CD14-positive monocyte (primary cell): Measurements from ENCODE around the gene ARID1B. TPM values are rescaled to one million over a fixed set of nuclear protein-coding genes. Genes with fewer than 3 reads are reported as not detected.

Experiments used
- DNase-seq, 3 donors: peaks; one replicate each; pipeline ENCODE4 v3.0.0-alpha.2; 2011 to 2022
- H2AFZ ChIP-seq: 2 replicates; pipeline ENCODE4 v1.6.0; 2012; ENCODE audit warnings: mild to moderate bottlenecking, low read depth, low read length, inconsistent platforms; ENCODE audit not compliant: insufficient read depth, poor library complexity, severe bottlenecking
- H3K27ac ChIP-seq, 2 donors: 1 replicate in 1 of 2; 2 replicates in 1 of 2; pipeline ENCODE4 v1.5.1; 2012 to 2013; ENCODE audit warnings: low read length in 2 of 2, control low read depth in 1 of 2, inconsistent platforms in 1 of 2, low read depth in 1 of 2, mild to moderate bottlenecking in 1 of 2
- H3K27me3 ChIP-seq, 2 donors: one replicate each; pipeline versions ENCODE4 v1.6.0 to v1.6.1; 2011 to 2013; ENCODE audit warnings: low read length in 2 of 2; ENCODE audit not compliant: control insufficient read depth in 2 of 2, insufficient read depth in 2 of 2
- H3K36me3 ChIP-seq, 2 donors: replicated peaks in 1 of 2; 1 replicate in 1 of 2; 2 replicates in 1 of 2; pipeline versions ENCODE4 v1.5.1 to v1.6.1; 2012 to 2013; ENCODE audit warnings: low read length in 2 of 2, control low read depth in 1 of 2, inconsistent platforms in 1 of 2, mild to moderate bottlenecking in 1 of 2; ENCODE audit not compliant: insufficient read depth in 2 of 2, control insufficient read depth in 1 of 2
- H3K4me1 ChIP-seq, 2 donors: 1 replicate in 1 of 2; 2 replicates in 1 of 2; pipeline versions ENCODE4 v1.5.1 to v1.6.1; 2012 to 2013; ENCODE audit warnings: low read length in 2 of 2, control low read depth in 1 of 2, inconsistent platforms in 1 of 2, mild to moderate bottlenecking in 1 of 2, moderate library complexity in 1 of 2; ENCODE audit not compliant: insufficient read depth in 2 of 2, control insufficient read depth in 1 of 2
- H3K4me2 ChIP-seq: replicated peaks from 2 replicates; pipeline ENCODE3; 2012; ENCODE audit warnings: low read length, moderate library complexity, mild to moderate bottlenecking; ENCODE audit not compliant: poor library complexity, severe bottlenecking; ENCODE audit errors: extremely low read depth
- H3K4me3 ChIP-seq, 3 experiments: fragments of 200-600 bp in 1 of 3; sonication (generic) in 1 of 3; replicated peaks in 1 of 3; 1 replicate in 2 of 3; 2 replicates in 1 of 3; pipeline ENCODE4 v1.5.1; 2011 to 2013; ENCODE audit warnings: low read length in 3 of 3, mild to moderate bottlenecking in 3 of 3, control low read depth in 2 of 3, low read depth in 2 of 3, inconsistent platforms in 1 of 3, moderate library complexity in 1 of 3
- H3K79me2 ChIP-seq: 2 replicates; pipeline ENCODE4 v1.6.0; 2012; ENCODE audit warnings: mild to moderate bottlenecking, control low read depth, inconsistent platforms, low read length, moderate library complexity; ENCODE audit not compliant: insufficient read depth
- H3K9ac ChIP-seq: 2 replicates; pipeline ENCODE4 v1.6.0; 2017; ENCODE audit warnings: low read length, mild to moderate bottlenecking; ENCODE audit not compliant: insufficient read depth, poor library complexity, severe bottlenecking
- H3K9me3 ChIP-seq, 2 donors: replicated peaks in 1 of 2; 1 replicate in 1 of 2; 2 replicates in 1 of 2; pipeline versions ENCODE4 v1.5.1 to v1.6.1; 2012 to 2013; ENCODE audit warnings: low read length in 2 of 2, control low read depth in 1 of 2; ENCODE audit not compliant: control insufficient read depth in 1 of 2, insufficient read depth in 1 of 2
- H4K20me1 ChIP-seq: 2 replicates; pipeline ENCODE4 v1.6.0; 2012; ENCODE audit warnings: mild to moderate bottlenecking, low read length, control low read depth, moderate library complexity; ENCODE audit not compliant: insufficient read depth
- H3K27ac Mint-ChIP-seq, 7 donors: one replicate each; pipeline ENCODE4 v1.8.0; 2020; ENCODE audit warnings: mild to moderate bottlenecking in 7 of 7, mixed read lengths in 7 of 7, moderate library complexity in 6 of 7, inconsistent platforms in 2 of 7
- H3K27me3 Mint-ChIP-seq, 3 donors: one replicate each; pipeline ENCODE4 v1.8.0; 2021 to 2022; ENCODE audit warnings: low read depth in 3 of 3, mild to moderate bottlenecking in 3 of 3, mixed read lengths in 3 of 3, moderate library complexity in 3 of 3, inconsistent platforms in 1 of 3
- H3K36me3 Mint-ChIP-seq, 2 donors: one replicate each; pipeline ENCODE4 v1.8.0; 2020; ENCODE audit warnings: mixed read lengths in 2 of 2, inconsistent platforms in 1 of 2, mild to moderate bottlenecking in 1 of 2
- H3K4me1 Mint-ChIP-seq: one replicate; pipeline ENCODE4 v1.8.0; 2020; ENCODE audit warnings: mild to moderate bottlenecking, mixed read lengths
- H3K4me3 Mint-ChIP-seq, 2 donors: one replicate each; pipeline ENCODE4 v1.8.0; 2020; ENCODE audit warnings: mild to moderate bottlenecking in 2 of 2, mixed read lengths in 2 of 2, moderate library complexity in 1 of 2
- H3K9me3 Mint-ChIP-seq, 7 donors: one replicate each; pipeline ENCODE4 v1.8.0; 2020 to 2022; ENCODE audit warnings: mixed read lengths in 7 of 7, mild to moderate bottlenecking in 6 of 7, moderate library complexity in 6 of 7, inconsistent platforms in 2 of 7
- WGBS: methylation state at CpG from one replicate; pipeline ENCODE4 v1.1.5; 2013; ENCODE audit warnings: missing lambda C conversion rate; ENCODE audit not compliant: insufficient coverage; 5-methylcytosine and 5-hydroxymethylcytosine counted together
- intact Hi-C, 2 donors: fragments of 100-400 bp; cut with micrococcal nuclease; formaldehyde crosslinking; loops; one replicate each; pipeline versions ENCODE4 v1.15.0 to v1.15.1; 2023
- polyA plus RNA-seq, 3 donors: library from polyadenylated mRNA; depleted of rRNA in 1 of 3; unstranded in 2 of 3; stranded (reverse) in 1 of 3; fragments of 300-500 nt in 2 of 3; fragments of >200 nt in 1 of 3; fragmentation: Illumina TruSeq in 2 of 3; gene quantifications; 1 replicate in 2 of 3; 2 replicates in 1 of 3; pipeline ENCODE4 v1.2.3, GENCODE V29; 2012 to 2021
- TF ChIP-seq, protein P1 (sequence below): fragments of 200-600 bp; IDR thresholded peaks from one replicate; pipeline ENCODE4 v1.8.0; 2022; ENCODE audit warnings: antibody characterized with exemption, mild to moderate bottlenecking

ARID1B gene
- polyA plus RNA-seq, 3 donors, result 3.2 to 22.1 (median 3.8) TPM

DNA sequence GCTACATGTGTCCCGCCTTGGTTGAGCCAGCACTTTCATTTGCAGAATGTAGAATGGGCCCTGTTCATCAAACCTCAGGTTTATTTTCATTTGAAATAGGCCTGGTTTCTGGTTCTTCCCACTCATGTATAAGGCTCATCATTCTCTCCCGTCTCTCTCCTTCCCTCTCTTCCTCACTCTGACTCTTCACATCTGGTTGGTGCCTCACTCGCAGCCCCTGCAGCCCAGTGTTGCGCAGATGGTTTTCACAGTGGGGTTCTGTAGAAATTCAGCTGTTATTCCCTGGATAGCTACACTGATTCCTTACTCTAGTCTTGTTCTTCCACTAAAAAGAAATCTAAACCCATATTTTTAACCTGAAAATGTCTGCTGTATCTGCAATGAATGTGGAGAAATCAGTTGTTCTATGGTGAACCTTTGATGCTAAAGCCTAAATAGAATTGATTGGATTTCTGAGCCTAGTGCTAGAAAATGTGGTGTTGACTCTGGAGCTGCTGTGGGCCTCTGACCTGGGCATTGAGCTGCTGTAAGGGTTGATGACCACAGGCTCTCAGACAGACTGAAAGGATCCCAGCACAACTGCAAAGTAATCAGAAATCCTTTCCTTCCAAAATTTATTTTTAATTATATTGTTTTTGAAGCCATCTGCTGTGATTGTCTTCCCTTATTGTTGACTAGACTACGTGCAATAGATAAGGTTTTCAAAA is 395.8 kb downstream of the ARID1B start:
- H3K9ac ChIP-seq, result no peak overlapping the region
- no peak for DNase-seq
- H3K36me3 Mint-ChIP-seq, result peaks cover 40 to 43% of the 10 kb centered on the region in 2 donors
- peak overlapping the region in 1 of 7 donors; percentile 28 for H3K27ac Mint-ChIP-seq
- no peaks in the 10 kb centered on the region for H4K20me1 ChIP-seq
- no CpG with 5 or more reads among the region's 5 CpGs for WGBS
- no peak overlapping the region for H3K27ac ChIP-seq
- H3K79me2 ChIP-seq, result no peaks in the 10 kb centered on the region
- no peak overlapping the region for H3K4me2 ChIP-seq
- peaks cover 0 to 4% of the 10 kb centered on the region in 2 donors for H3K4me1 ChIP-seq
- H3K4me3 Mint-ChIP-seq, result no peak overlapping the region
- TF ChIP-seq, protein P1, sequence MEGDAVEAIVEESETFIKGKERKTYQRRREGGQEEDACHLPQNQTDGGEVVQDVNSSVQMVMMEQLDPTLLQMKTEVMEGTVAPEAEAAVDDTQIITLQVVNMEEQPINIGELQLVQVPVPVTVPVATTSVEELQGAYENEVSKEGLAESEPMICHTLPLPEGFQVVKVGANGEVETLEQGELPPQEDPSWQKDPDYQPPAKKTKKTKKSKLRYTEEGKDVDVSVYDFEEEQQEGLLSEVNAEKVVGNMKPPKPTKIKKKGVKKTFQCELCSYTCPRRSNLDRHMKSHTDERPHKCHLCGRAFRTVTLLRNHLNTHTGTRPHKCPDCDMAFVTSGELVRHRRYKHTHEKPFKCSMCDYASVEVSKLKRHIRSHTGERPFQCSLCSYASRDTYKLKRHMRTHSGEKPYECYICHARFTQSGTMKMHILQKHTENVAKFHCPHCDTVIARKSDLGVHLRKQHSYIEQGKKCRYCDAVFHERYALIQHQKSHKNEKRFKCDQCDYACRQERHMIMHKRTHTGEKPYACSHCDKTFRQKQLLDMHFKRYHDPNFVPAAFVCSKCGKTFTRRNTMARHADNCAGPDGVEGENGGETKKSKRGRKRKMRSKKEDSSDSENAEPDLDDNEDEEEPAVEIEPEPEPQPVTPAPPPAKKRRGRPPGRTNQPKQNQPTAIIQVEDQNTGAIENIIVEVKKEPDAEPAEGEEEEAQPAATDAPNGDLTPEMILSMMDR, result no peak
- H2AFZ ChIP-seq, result no peak overlapping the region
- no peaks in the 10 kb centered on the region for H3K27me3 Mint-ChIP-seq
- H3K9me3 Mint-ChIP-seq, result no peaks in the 10 kb centered on the region
- no peaks in the 10 kb centered on the region for H3K9me3 ChIP-seq
- H3K36me3 ChIP-seq, result peaks cover 33 to 59% of the 10 kb centered on the region in 2 donors
- intact Hi-C loops, result no loop called here
- no peaks in the 10 kb centered on the region for H3K27me3 ChIP-seq
- no peak overlapping the region for H3K4me3 ChIP-seq
- peaks cover 9% of the 10 kb centered on the region for H3K4me1 Mint-ChIP-seq

DNA sequence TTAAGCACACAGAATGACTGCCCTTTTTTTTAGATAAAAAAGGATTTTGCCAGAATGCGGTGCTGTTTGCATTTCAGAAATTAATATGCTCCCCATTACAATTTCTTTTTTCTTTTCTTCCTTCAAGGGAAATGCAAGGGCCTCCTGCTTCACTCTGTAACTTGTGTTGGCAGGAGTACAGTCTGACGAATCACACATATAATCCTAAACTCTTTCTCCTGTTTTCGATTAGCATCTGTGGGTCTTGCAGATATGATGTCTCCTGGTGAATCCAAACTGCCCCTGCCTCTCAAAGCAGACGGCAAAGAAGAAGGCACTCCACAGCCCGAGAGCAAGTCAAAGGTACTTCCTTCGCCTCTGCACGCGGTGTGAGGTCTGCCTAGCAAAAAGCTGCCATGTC is 396.6 kb downstream of the ARID1B start:
- Histone ChIP-seq H4K20me1 (no peaks in the 10 kb centered on the region), H3K36me3 (peaks cover 30 to 52% of the 10 kb centered on the region in 2 donors), H3K4me2 (no peak overlapping the region), H3K27me3 (no peaks in the 10 kb centered on the region), H3K9me3 (no peaks in the 10 kb centered on the region), H3K9ac (no peak overlapping the region), H3K4me3 (no peak overlapping the region), H3K27ac (no peak overlapping the region), H2AFZ (no peak overlapping the region), H3K4me1 (peaks cover 0 to 4% of the 10 kb centered on the region in 2 donors), H3K79me2 (no peaks in the 10 kb centered on the region)
- H3K9me3 Mint-ChIP-seq, result no peaks in the 10 kb centered on the region
- WGBS, result 99% methylated on average over 6 of the region's 8 CpGs
- intact Hi-C loops, result no loop called here
- H3K27ac Mint-ChIP-seq, result no peak overlapping the region
- DNase-seq, result no peak
- peaks cover 35 to 36% of the 10 kb centered on the region in 2 donors for H3K36me3 Mint-ChIP-seq
- no peak overlapping the region for H3K4me3 Mint-ChIP-seq
- H3K4me1 Mint-ChIP-seq, result peaks cover 9% of the 10 kb centered on the region
- TF ChIP-seq, protein P1, result no peak
- no peaks in the 10 kb centered on the region for H3K27me3 Mint-ChIP-seq
